ENCODE results near the gene USP10.
A peak's percentile ranks its signal among the peaks of the same experiment; 100 is the strongest.
"Not testable (repeated sequence)": the region's sequence is repeated elsewhere in the genome, so short reads cannot be mapped to it uniquely, and the experiment has no call there.

The USP10 gene

DNA sequence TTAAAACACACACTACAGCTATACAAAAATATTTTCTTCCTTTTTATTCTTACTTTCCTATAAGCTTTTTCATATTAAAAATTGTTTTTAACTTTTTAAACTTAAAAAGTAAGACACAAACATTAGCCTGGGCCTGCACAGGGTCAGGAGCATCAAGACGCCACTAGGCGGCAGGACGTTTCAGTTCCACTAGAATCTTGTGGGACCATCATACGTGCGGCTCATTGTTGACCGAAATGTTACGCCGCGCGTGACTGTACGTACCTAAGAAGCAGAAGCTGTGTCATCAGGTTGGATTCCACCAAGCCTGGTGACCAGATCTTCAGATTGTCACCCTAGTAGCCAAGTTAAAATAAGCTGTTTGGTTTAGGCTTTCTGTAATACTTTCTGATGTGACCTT lies 47.1 kb downstream of the USP10 start:
- FAIRE-seq, result no peak

DNA sequence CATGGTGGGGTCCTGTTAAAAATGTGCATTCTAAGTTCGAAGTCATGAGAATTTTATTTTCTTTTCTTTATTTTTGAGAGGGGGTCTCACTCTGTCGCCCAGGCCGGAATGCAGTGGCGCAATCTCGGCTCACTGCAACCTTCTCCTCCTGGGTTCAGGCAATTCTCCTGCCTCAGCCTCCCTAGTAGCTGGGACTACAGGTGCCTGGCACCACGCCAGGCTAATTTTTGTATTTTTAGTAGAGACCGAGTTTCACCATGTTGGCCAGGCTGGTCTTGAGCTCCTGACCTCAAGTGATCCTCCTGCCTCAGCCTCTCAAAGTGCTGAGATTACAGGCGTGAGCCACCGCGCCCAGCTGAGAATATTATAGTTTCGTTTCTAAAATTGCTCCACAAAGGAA lies 48.4 kb downstream of the USP10 start:
- not testable (repeated sequence) for DNase-seq (ENCODE audit: extremely low spot score, insufficient read length, low read depth); FAIRE-seq

More for the DNA sequence above, 47.1 kb downstream of the USP10 start:
- no peak for DNase-seq (ENCODE audit: extremely low spot score, insufficient read length, low read depth)

- DNase-seq (ENCODE audit: extremely low spot score, insufficient read length, low read depth) (no peak), FAIRE-seq (no peak)
Observed at GRCh38 chr16:84749072-84749471, 49.3 kb downstream of the USP10 start.

- no peak for FAIRE-seq
- no peak for DNase-seq (ENCODE audit: extremely low spot score, insufficient read length, low read depth)
Observed at GRCh38 chr16:84749815-84750214, 50.0 kb downstream of the USP10 start.

DNA sequence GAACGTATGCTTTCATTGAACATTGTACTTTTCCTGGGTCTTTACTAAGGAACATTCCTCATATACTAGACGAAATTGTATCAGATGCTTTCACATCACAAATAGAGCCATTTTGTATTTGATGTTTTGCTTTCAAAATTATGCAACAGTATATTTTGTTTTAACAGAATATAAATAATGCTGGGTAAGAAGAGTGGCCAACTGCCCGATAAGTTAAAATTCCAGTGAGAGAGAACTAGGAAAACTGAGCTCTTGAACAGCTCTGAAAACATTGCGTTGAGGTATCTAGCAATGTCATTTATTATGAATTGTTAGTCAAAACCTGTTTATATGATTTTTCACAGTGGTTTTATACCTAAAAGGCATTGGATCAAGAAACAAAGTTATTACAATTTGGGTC lies 50.8 kb downstream of the USP10 start:
- FAIRE-seq (no peak), DNase-seq (ENCODE audit: extremely low spot score, insufficient read length, low read depth) (no peak)

DNA sequence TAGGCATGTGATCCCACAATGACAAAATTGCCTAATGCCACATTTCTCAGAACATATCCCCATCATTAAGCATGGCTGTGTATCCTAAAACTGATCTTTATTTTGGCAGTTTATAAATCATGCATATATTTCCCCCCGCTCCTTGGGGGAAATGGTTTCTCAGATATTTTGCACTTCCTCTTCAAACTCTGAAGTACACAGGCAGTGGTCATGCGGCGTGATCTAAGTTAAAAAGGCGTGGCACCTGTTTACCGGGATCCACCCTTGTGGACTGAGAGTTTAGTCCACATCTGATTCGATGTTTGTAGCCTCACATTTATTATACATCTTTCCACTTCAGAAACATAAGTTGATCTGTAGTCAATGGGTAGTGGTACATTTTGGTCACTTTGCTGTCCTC lies 51.4 kb downstream of the USP10 start:
- FAIRE-seq, result peak; percentile 12
- DNase-seq (ENCODE audit: extremely low spot score, insufficient read length, low read depth), result no peak

DNA sequence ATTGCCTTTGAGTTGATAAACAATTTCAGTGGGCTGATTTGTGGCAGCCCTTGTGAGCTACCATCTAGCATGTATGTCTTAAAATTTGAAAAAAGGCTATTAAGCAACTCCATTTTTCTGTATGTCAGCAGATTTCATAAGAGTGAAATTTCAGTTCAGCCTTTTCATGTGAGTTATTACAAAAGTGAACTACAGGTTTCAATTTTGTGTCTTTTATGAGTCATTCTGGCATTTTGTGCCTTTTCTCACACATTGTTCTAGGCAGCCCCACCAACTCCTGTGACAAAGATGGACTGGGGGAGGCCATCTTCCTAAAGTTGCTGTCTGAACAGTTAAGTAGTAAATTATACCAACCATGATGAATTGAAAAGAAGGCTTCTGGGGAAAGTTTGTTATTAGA lies 52.1 kb downstream of the USP10 start:
- DNase-seq (ENCODE audit: extremely low spot score, insufficient read length, low read depth), result peak; percentile 9
- peak; percentile 33 for FAIRE-seq

DNA sequence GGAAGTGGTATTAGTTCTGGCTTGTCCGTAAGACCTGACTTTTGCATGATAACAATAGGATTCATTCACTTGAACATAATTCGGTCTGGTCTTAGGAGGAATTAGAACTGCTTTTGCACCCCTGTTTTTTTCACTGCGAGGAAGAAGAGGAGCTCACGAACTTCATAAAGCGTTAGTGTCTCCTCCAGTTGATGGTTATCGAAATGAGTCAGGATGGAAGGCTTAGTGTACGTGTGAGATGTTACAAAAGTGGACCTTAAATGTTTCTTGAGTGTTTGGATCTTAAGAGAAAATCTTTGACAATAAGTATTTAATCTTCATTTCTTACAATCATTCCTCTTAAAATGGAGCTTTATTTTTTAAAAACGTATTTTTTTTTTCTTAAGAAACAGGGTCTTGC lies 52.8 kb downstream of the USP10 start:
- DNase-seq (ENCODE audit: extremely low spot score, insufficient read length, low read depth), result no peak
- no peak for FAIRE-seq

DNA sequence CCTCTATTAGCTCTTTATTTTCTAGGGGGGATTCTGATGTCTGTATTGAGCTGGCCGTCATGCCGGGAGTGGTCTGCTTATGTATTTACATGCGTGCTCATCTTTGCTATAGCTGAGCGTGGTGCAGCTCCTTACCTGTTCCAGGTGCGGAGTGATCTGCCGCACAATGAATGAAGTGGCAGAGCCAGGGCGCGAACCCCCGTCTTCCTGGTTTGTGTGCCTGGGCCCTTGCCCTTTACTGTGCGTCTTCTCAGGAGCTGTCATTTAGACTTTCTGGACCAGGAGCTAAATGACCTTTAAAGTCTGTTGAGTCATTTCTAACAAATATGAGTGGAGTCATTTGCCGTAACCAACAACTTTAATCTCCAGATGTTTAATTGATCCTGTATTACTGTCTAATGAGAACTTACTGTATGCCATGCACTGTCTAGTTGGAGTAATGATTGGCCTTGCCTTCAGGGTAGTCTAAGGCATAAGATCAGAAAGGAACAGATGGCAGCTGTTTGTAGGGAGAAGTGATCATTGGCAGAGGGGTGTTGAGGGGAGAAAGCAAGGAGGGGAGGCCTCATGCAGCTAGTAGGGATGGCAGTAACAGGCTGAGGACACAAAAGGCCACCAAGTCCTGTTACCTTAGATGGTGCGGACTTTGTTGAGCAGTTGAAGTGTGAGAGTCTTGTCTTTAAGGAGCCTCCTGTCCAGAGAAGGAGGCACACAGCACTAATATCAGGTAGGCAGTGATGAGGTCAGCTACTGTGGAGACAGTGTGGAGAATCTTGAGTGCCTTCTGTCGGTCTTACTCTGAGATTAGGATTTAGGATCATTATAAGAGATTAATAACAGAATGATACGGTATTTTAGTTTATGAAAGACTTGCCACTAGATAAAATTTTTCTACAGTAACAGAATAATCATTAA lies 53.9 kb downstream of the USP10 start:
- DNase-seq (ENCODE audit: extremely low spot score, insufficient read length, low read depth) (no peak), FAIRE-seq (no peak)

DNA sequence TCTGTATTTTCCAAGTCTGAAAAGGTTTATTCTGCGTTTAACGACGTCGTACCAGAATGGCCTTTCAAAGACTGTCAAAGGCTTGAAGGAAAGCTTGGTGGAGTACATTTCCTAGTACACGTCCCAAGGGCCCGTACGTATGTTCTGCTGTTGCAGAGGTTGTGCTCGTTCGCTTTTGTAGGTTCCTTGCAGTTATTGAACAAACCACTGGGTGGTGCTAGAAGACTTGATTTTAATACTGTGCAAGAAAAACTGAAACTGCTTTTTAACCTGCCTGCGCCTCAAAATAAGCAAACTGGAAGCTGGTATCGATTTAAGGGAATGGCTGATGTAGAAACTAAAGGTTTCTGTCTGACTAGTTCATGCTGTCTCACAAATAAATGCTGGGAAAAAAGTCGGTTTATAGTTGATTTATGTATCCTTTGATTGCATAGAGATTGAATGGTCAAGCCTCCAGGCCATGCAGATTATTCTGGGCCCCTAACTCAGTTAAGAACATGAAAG lies 54.6 kb downstream of the USP10 start:
- DNase-seq (ENCODE audit: extremely low spot score, insufficient read length, low read depth) (peak; percentile 42), FAIRE-seq (peak; percentile 91)

DNA sequence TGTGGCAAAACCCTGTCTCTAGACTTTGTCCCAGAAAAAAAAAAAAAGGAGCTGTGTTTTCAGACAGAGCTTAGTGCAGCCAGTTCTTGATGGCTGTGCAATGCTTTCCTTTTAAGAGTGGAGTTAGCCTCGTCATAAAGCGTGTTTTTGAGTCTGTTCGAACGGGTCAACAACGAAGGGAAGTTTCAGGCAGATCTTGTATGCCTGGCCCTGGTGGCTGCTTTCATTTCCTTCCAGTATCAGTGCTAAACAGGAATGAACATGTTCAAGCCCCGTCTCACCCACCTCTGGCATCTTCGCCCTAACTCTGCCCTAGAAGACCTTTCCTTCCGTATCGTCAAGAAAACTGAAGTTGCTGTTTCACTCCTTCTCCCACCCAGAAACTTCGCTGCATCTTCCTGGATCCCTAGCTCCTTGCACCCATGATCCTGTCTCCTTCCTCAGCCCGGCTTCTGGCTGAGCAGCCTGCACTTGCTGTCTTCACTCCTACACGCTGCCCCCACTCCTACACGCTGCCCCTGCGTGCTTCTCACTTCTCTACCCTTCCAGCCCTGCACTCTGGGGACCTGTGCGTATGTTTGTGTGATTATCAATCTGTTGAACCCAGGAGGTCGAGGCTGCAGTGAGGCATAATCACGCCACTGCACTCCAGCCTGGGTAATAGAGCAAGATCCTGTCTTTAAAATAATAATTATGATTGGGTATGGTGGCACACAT lies 55.3 kb downstream of the USP10 start:
- FAIRE-seq, result no peak

DNA sequence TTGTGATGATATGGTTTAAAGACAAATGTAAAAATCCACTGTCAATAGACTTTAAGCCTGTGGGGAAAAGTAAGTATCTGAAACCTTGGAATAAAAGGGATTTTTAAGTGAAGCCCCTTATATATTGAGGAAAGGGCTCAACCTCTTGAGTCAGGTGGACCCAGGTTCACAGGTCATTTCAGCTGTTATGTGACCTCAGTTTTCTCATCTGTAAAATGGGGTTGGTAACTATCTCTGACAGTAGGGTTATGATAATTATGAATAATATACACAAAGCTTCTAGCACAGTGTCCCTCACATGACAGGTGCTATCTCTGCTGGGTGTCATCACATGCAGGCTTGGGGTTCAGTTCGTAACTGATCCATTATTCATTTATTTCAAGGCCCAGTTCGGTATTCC lies 57.0 kb downstream of the USP10 start:
- DNase-seq (ENCODE audit: extremely low spot score, insufficient read length, low read depth) (no peak), FAIRE-seq (no peak)

More for the DNA sequence above, 55.3 kb downstream of the USP10 start:
- DNase-seq (ENCODE audit: extremely low spot score, insufficient read length, low read depth), result no peak

- FAIRE-seq, result no peak
- DNase-seq (ENCODE audit: extremely low spot score, insufficient read length, low read depth), result no peak
Observed at GRCh38 chr16:84758627-84759026, 58.8 kb downstream of the USP10 start.

DNA sequence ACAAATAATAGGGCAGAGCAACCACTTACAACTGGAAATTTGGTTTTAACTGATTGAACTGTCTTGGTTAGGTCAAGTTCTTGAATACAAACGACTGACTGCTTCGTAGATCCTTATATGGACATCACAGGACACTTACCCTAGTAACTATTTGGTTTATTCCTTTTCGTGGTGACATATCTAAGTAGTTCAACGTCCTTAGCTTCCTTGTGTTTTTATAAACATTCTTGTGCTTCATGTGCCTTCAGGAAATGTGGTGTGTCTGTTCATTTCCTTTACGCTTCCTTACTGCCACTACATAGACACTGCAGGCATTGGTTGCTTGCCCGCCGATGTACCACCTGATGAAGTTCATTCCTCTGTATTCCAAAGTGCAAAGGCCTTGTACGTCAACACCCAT lies 59.3 kb downstream of the USP10 start:
- FAIRE-seq (no peak), DNase-seq (ENCODE audit: extremely low spot score, insufficient read length, low read depth) (no peak)

DNA sequence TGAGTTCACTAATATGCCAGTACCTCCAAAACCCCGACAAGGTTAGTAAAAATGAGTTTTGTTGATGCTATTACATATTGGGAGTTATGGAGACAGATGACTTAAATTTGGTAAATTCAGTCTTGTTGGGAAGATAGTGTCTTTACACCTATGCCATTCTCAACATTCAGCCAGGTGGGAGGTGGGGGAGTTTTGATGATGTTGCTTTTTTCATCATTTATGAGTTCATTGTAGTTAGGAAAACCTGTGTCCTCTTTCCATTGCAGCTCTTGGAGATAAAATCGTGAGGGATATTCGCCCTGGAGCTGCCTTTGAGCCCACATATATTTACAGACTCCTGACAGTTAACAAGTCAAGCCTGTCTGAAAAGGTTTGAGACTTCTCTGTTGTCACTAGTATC lies 60.1 kb downstream of the USP10 start:
- no peak for DNase-seq (ENCODE audit: extremely low spot score, insufficient read length, low read depth)
- FAIRE-seq, result no peak

DNA sequence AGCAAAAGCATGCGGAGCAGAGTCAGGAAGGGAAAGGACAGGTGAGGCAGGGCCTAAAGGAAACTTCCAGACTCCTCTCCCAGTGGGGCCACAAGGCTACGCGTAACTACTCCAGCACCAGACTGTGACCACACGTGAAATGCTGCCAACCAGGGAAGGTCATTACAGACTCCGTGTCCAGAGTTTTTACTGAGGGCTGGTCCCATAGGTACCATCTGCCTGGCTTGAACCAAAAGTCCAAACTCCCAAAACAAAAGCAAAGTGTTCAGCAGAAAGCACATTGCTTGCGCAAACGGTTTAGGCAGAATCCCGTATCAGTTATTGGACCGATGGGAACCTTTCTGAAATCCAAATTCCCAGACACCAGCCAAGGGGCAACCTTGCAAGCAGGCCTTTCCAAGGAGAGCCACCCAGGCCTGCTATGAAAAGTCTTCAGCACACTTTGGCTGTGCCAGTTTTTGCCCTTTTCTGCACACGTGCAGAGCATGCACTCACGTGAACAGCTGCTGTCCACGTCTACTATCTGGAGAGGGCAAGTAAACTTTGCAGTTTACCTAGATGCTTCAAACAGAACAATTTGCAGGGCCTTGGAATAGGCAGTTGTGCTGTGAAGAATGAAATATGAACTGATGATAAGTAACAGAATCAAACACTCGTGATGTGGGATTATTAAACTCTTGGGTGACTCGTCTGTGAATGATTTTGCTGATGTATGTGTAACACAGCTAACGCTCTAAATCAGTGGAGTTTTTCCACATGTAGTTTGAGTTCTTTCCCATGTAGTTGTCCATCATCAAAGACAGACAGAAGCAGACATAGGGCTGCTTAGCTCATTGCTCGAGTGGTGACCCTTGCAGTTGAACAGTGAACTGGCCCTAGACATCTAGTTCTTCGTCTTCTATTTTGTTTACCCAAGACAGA lies 61.9 kb downstream of the USP10 start:
- DNase-seq (ENCODE audit: extremely low spot score, insufficient read length, low read depth) (no peak), FAIRE-seq (no peak)

- DNase-seq (ENCODE audit: extremely low spot score, insufficient read length, low read depth) (no peak), FAIRE-seq (no peak)
Observed at GRCh38 chr16:84763164-84763563, 63.4 kb downstream of the USP10 start.

- no peak for DNase-seq (ENCODE audit: extremely low spot score, insufficient read length, low read depth)
- FAIRE-seq, result no peak
Observed at GRCh38 chr16:84763629-84764028, 63.8 kb downstream of the USP10 start.

GRCh38 chr16:84764970-84765369 lies 65.2 kb downstream of the USP10 start:
- no peak for DNase-seq (ENCODE audit: extremely low spot score, insufficient read length, low read depth)

More at GRCh38 chr16:84764970-84765369, 65.2 kb downstream of the USP10 start:
- no peak for FAIRE-seq

Measured in GM18507 (cell line).